ENCODE data around the gene RCAN2. TPM values are rescaled to one million over a fixed set of nuclear protein-coding genes. Genes with fewer than 3 reads are reported as not detected.
"Not testable (repeated sequence)": the region's sequence is repeated elsewhere in the genome, so short reads cannot be mapped to it uniquely, and the experiment has no call there.

Gene RCAN2
- total and polyA plus RNA-seq, 7 donors: 2.6 to 108 (median 20.0) TPM

GRCh38 chr6:46390153-46390876 is 100.9 kb downstream of the RCAN2 start:
- no peak for ATAC-seq
- H3K4me1 ChIP-seq: no peaks in the 10 kb centered on the region
- no peak for DNase-seq
- intact Hi-C loops (cut with DNase I): no loop called here
- no peak overlapping the region for H3K4me3 ChIP-seq
- WGBS, 3 donors: 86 to 88% (median 87%) methylated on average over 4 of the region's 4 CpGs
- TF ChIP-seq, protein P1, sequence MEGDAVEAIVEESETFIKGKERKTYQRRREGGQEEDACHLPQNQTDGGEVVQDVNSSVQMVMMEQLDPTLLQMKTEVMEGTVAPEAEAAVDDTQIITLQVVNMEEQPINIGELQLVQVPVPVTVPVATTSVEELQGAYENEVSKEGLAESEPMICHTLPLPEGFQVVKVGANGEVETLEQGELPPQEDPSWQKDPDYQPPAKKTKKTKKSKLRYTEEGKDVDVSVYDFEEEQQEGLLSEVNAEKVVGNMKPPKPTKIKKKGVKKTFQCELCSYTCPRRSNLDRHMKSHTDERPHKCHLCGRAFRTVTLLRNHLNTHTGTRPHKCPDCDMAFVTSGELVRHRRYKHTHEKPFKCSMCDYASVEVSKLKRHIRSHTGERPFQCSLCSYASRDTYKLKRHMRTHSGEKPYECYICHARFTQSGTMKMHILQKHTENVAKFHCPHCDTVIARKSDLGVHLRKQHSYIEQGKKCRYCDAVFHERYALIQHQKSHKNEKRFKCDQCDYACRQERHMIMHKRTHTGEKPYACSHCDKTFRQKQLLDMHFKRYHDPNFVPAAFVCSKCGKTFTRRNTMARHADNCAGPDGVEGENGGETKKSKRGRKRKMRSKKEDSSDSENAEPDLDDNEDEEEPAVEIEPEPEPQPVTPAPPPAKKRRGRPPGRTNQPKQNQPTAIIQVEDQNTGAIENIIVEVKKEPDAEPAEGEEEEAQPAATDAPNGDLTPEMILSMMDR (IDR thresholded peaks at IDR 0.05): no peak
- H3K27ac ChIP-seq: no peak overlapping the region
- H3K36me3 ChIP-seq (ENCODE audit: insufficient read depth in 1 of 2, low read depth in 1 of 2): no peaks in the 10 kb centered on the region
- H3K9me3 ChIP-seq: no peaks in the 10 kb centered on the region
- no peaks in the 10 kb centered on the region for H3K27me3 ChIP-seq (ENCODE audit: insufficient read depth in 3 of 3, low read length in 2 of 3)

DNA sequence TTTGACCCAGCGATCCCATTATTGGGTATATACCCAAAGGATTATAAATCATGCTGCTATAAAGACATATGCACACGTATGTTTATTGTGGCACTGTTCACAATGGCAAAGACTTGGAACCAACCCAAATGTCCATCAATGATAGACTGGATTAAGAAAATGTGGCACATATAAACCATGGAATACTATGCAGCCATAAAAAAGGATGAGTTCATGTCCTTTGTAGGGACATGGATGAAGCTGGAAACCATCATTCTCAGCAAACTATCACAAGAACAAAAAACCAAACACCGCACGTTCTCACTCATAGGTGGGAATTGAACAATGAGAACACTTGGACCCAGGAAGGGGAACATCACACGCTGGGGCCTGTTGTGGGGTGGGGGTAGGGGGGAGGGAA is 103.5 kb downstream of the RCAN2 start:
- WGBS, 3 donors: 94 to 97% (median 97%) methylated on average over 5 of the region's 5 CpGs
- ATAC-seq, H3K9me3 ChIP-seq: not testable (repeated sequence)

DNA sequence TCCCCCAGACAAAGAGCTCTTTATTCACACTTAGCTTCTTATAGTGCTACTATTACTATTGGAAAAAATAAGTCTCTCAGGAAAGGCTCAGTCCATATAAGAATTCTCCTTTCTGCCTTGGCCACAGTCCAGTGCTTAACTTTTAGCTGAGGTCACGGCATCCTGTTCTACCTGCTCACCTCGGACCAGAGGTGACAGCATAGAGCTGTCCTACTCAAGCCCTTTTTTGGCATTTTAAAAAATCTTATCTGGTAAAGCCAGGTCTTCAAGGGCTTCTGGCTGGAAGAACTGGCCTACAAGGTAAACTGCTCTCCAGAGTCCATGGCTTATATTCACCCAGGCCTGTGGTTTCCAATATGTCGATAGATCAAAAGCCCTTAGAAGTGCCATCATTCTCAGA is 109.7 kb downstream of the RCAN2 start:
- Histone ChIP-seq H3K4me3 (no peak overlapping the region), H3K4me1 (peaks cover 20% of the 10 kb centered on the region), H3K27ac (no peak overlapping the region), H3K9me3 (no peaks in the 10 kb centered on the region), H3K27me3 (ENCODE audit: insufficient read depth in 3 of 3, low read length in 2 of 3) (no peaks in the 10 kb centered on the region), H3K36me3 (ENCODE audit: insufficient read depth in 1 of 2, low read depth in 1 of 2) (no peaks in the 10 kb centered on the region)
- intact Hi-C loops (cut with DNase I): no loop called here
- TF ChIP-seq, protein P1 (IDR thresholded peaks at IDR 0.05): no peak
- 79 to 94% (median 89%) methylated on average over 3 of the region's 3 CpGs for WGBS, 3 donors
- ATAC-seq (no peak), DNase-seq (no peak)

More for the DNA sequence above, 103.5 kb downstream of the RCAN2 start:
- H3K27me3 ChIP-seq (ENCODE audit: insufficient read depth in 3 of 3, low read length in 2 of 3); H3K36me3 ChIP-seq (ENCODE audit: insufficient read depth in 1 of 2, low read depth in 1 of 2); intact Hi-C loops (cut with DNase I); H3K4me3 ChIP-seq; H3K4me1 ChIP-seq; H3K27ac ChIP-seq; DNase-seq: not testable (repeated sequence)

- intact Hi-C loops (cut with DNase I): no loop called here
- no peak for ATAC-seq
- Histone ChIP-seq H3K27me3 (ENCODE audit: insufficient read depth in 3 of 3, low read length in 2 of 3) (no peaks in the 10 kb centered on the region), H3K4me1 (peaks cover 20% of the 10 kb centered on the region), H3K27ac (no peak overlapping the region), H3K4me3 (no peak overlapping the region), H3K9me3 (no peaks in the 10 kb centered on the region), H3K36me3 (ENCODE audit: insufficient read depth in 1 of 2, low read depth in 1 of 2) (no peaks in the 10 kb centered on the region)
- WGBS, 3 donors: 40 to 65% (median 51%) methylated on average over 2 of the region's 2 CpGs
- TF ChIP-seq, protein P1 (IDR thresholded peaks at IDR 0.05): no peak
- DNase-seq: no peak
Observed at GRCh38 chr6:46381057-46381456, 110.2 kb downstream of the RCAN2 start.

DNA sequence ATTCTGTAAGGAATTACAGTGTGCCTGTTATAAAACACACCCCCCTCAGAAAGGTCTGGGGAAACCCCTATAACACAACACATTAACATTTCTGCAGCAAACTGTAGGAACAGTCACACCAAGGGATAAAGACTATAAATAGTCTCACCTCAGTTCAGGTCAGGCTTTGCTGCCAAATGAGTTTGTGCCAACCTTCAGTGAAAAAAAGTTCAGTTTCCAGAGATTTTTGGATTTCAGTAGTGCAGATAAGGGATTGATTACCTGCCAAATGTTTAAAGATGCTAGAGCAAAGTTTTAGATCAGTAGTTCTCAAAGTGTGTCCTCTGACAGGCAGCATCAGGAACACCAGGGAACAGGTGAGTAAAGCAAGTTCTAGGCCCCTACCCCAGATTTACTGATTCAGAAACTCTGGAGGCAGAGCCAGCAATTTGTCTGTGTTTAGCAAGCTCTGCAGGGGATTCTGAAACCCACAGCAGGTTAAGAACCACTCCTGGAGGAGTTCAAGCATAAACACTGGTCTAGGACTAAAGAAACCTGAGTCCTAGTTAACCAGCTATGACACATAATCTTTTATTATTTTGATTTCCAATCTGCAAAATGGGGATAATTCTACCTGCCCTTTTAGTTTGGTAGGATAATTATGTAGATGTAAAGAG is 111.0 kb downstream of the RCAN2 start:
- DNase-seq (no peak), ATAC-seq (peak in 2 of 4 donors; percentile 56 to 68)
- H3K4me1 ChIP-seq: peaks cover 20% of the 10 kb centered on the region
- no peak overlapping the region for H3K4me3 ChIP-seq
- H3K27ac ChIP-seq: no peak overlapping the region
- TF ChIP-seq, protein P1 (IDR thresholded peaks at IDR 0.05): no peak
- no peaks in the 10 kb centered on the region for H3K9me3 ChIP-seq
- no peaks in the 10 kb centered on the region for H3K27me3 ChIP-seq (ENCODE audit: insufficient read depth in 3 of 3, low read length in 2 of 3)
- no peaks in the 10 kb centered on the region for H3K36me3 ChIP-seq (ENCODE audit: insufficient read depth in 1 of 2, low read depth in 1 of 2)
- intact Hi-C loops (cut with DNase I): no loop called here

All from psoas muscle (tissue), 8 donors.